HG03159 (cell line): ENCODE measurements around the gene FGF3.

Experiments used
- ATAC-seq: cut with Tn5 transposase; IDR thresholded peaks from one replicate; pipeline ENCODE4 v1.9.1; 2021; ENCODE audit warnings: mild to moderate bottlenecking, moderate library complexity; ENCODE audit not compliant: unreplicated experiment

The FGF3 gene

DNA sequence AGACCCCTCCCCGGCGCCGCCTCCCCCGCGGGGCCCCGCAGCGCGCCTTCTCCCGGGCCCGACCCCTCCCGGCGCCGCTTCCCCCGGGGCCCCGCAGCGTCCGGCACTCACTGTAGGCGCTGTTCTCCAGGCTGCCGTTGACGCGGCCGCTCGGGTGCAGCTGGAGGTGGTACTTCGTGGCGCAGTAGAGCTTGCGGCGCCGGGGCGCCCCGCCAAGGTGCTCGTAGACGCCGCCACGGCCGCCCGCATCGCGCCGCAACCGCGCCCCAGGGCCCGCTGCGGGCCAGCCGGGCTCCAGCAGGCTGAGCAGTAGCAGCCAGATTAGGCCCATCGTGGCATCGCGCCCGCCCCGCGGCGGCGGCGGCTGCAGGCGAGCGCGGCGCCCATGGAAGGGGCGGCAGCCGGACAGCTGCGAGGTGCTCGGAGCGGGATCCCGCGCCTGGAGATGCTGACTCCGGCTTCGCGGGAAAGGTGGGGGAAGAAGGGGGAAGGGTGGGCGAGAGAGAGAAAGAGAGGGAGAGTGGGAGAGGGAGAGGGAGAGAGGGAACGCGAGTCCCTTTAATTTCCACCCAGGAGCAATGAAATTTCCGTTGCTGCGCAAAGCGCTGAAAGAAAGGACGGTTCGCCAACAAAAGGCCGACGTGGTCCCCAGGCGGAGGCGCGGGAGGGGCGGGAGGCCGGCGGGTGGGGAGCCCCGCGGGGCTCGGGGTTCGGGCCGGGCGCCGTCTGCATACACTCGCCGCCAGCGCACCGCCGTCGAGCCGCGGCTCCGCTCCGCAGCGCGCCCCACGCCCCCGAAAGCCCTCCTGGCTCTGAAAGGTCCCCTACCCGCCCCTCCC lies at the start of gene FGF3:
Gene FGF3 (minus strand): TSS at position 814 of the 839 bp plus-strand sequence. CDS start 483 bp downstream, at position 331.
- no peak for ATAC-seq

GRCh38 chr11:69868871-69869270 lies 49.7 kb upstream of the FGF3 start:
- ATAC-seq: no peak

GRCh38 chr11:69868006-69868810 lies 49.0 kb upstream of the FGF3 start:
- no peak for ATAC-seq

- ATAC-seq: no peak
Measured at GRCh38 chr11:69867076-69868005, 48.1 kb upstream of the FGF3 start.

GRCh38 chr11:69866648-69867047 lies 47.4 kb upstream of the FGF3 start:
- ATAC-seq: no peak

DNA sequence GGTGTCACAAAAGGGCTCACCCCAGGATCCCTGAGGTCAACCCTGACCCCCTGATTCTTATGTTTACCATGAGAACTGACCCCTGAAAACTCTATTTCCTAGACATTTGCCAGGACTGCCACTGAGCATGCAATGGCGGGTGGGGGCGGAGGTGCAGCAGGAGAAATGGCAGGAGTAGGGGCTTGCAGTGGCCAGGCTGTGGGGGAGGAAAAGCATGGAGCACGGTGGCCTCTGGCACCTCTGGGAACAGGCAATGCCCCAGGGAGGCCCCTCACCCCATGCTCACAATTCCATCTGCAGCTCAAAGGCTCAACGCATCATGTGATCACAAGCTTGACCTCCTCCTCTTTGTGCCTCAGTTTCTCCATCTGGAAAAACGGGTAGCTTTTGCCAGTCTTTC lies 46.5 kb upstream of the FGF3 start:
- ATAC-seq: no peak

GRCh38 chr11:69864686-69865661 lies 45.8 kb upstream of the FGF3 start:
- ATAC-seq: no peak

GRCh38 chr11:69863544-69864200 lies 44.5 kb upstream of the FGF3 start:
- no peak for ATAC-seq

DNA sequence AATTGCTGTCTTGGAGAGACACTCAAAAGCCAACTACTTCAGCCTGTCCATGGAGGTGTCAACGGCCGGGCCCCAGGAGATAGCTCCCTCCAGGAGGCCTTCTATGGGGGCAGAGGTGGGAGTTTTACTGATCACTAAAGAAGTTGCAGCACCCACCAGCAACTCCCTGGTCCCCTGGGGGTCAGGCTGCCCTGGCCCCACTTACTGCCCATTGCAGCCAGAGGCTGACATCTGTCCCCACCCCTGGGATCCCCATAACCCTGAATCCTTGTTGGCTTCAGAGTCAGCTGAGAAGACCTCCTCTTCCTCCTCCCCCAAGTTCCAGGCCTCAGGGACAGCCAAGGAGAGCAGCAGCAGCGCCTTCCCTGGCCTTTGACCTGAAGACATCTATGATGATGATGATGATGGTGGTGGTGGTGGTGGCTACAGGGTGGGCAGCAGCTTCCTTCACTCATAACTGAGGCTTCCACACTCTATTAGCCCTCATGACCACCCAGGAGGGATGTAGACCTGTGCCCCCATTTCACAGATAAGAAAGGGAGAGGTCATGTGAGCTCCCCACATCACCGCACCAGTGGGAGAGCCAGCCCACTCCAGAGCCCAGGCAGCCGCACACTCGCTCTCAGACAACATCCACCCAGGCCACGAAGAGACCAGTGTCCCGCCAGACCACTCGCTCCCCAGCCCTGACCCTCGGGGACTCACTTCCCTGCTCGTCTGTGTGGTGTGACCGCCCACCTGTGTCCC lies 43.8 kb upstream of the FGF3 start:
- ATAC-seq: no peak

GRCh38 chr11:69862331-69862771 lies 43.1 kb upstream of the FGF3 start:
- ATAC-seq: no peak

DNA sequence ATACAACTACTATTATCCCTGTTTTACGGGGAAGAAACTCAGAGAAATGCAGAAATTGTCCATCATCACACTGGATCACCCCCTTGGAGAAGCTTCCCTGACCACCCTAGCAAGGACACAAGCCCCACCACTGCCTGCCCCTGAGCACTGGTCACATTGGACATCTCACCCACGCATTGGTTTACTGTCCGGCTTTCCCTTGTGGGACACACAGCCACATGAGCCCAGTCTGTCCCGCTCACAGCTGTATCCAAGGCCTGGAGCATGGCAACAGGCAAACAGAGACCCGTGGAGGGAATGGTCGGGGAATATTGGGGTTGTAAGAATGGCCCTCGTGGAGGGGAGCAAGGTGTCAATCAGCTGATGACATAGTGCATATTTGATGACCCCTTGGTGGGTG lies 42.7 kb upstream of the FGF3 start:
- no peak for ATAC-seq

GRCh38 chr11:69860796-69861445 lies 41.7 kb upstream of the FGF3 start:
- ATAC-seq: no peak

DNA sequence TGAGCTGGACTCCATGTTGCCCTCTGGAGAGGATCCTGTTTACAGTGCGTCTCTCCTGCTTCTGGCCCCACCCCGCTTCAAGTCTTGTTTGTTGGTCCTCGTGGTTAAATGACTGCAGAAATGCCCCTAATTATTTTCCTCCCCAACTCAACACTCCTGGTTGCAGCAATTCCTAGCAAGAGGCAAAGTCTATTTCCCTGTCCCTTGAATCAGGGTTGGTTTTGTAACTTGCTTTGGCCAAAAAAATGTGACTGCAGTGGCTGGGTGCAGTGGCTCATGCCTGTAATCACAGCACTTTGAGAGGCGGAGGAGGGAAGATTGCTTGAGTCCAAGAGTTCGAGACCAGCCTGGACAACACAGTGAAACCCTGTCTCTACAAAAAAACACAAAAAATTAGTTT lies 41.0 kb upstream of the FGF3 start:
- ATAC-seq: no peak

GRCh38 chr11:69859275-69859934 lies 40.2 kb upstream of the FGF3 start:
- ATAC-seq: no peak

DNA sequence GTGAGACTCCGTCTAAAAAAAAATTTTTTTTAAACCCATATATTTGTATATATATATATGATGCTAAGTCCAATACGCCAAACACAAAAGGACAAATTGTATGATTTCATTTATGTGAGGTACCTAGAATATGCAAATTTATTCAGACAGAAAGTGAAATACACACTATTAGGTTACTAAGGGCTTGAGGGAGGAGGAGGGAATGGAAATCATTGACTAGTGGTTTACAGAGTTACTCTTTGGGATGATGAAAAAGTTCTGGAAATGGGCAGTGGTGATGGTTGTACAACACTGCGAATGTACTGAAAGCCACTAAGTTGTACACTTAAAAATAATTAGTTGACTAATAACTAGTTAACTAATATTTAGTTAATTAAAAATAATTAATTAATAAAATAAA lies 36.2 kb upstream of the FGF3 start:
- no peak for ATAC-seq

- ATAC-seq: no peak
Measured at GRCh38 chr11:69854713-69855112, 35.5 kb upstream of the FGF3 start.

- no peak for ATAC-seq
Measured at GRCh38 chr11:69852056-69852455, 32.8 kb upstream of the FGF3 start.
